Muscle layer of colon (tissue), 2 donors: ENCODE data around the gene DTNB.
A peak's percentile ranks its signal among the peaks of the same experiment; 100 is the strongest.

ENCODE experiments used
- H3K27ac ChIP-seq: one replicate; pipeline ENCODE4 v1.7.0; 2013; ENCODE audit warnings: low read depth, mild to moderate bottlenecking, low read length, moderate library complexity
- H3K27me3 ChIP-seq, 2 donors: one replicate each; pipeline ENCODE4 v1.7.0; 2013; ENCODE audit warnings: low read length in 2 of 2, mild to moderate bottlenecking in 2 of 2; ENCODE audit not compliant: insufficient read depth in 2 of 2, control insufficient read depth in 1 of 2
- H3K36me3 ChIP-seq: one replicate; pipeline ENCODE4 v1.7.0; 2013; ENCODE audit warnings: mild to moderate bottlenecking, low read length; ENCODE audit not compliant: insufficient read depth
- H3K4me1 ChIP-seq: one replicate; pipeline ENCODE4 v1.7.0; 2013; ENCODE audit warnings: mild to moderate bottlenecking, low read length; ENCODE audit not compliant: insufficient read depth
- H3K4me3 ChIP-seq, 2 donors: one replicate each; pipeline ENCODE4 v1.7.0; 2013; ENCODE audit warnings: low read length in 2 of 2, low read depth in 1 of 2, mild to moderate bottlenecking in 1 of 2, moderate library complexity in 1 of 2
- H3K9ac ChIP-seq: one replicate; pipeline ENCODE4 v1.7.0; 2013; ENCODE audit warnings: low read length
- H3K9me3 ChIP-seq: one replicate; pipeline ENCODE4 v1.7.0; 2013; ENCODE audit warnings: mild to moderate bottlenecking, low read length
- donor health status: abdominal sarcoma.
- donor health status: Adenocarcinoma of cecum.

The DTNB gene

DNA sequence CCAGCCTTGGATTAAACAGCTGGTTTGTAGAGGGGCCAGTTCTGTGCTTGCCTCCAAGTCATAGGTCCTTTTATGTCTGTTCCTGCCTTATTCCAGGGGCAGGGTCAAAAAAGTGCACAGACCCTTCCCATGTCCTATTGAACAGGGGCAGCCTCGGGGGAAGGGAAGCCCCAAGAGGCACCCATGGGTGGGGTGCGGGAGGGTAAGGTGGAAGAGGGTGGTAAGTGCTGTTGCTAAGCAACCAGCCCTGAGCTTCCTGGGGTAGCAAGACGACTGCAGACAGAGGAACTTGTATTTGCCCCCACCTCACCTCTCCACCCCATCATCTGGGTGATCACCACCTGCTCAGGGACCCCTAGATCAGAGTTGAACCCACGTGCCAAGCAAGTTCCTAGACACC lies 339.4 kb downstream of the DTNB start:
- Histone ChIP-seq H3K9ac (no peak overlapping the region), H3K4me3 (no peak overlapping the region), H3K9me3 (no peaks in the 10 kb centered on the region), H3K4me1 (peaks cover 75% of the 10 kb centered on the region), H3K36me3 (no peaks in the 10 kb centered on the region), H3K27me3 (no peaks in the 10 kb centered on the region), H3K27ac (no peak overlapping the region)

DNA sequence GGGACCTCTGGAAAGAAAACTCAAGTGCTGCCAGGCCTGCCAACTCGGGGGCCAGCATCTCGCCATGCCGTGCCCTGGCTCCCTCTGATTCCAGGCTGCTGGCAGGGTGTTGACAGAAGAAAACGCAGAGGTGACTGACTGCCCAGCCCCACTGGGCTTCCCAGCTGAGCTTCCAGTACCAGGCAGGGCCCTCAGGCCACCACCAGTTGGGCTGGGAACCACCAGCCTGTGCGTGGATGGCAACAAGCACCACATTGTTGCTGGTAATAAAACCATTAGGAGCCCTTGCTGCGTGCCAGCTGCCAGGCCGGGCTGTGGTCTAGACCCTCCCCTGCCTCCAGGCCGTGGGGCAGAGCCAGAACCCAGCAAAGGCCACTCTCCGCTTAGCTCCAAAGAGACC lies 340.8 kb downstream of the DTNB start:
- Histone ChIP-seq H3K27ac (peak overlapping the region; percentile 10), H3K4me1 (peaks cover 75% of the 10 kb centered on the region)

DNA sequence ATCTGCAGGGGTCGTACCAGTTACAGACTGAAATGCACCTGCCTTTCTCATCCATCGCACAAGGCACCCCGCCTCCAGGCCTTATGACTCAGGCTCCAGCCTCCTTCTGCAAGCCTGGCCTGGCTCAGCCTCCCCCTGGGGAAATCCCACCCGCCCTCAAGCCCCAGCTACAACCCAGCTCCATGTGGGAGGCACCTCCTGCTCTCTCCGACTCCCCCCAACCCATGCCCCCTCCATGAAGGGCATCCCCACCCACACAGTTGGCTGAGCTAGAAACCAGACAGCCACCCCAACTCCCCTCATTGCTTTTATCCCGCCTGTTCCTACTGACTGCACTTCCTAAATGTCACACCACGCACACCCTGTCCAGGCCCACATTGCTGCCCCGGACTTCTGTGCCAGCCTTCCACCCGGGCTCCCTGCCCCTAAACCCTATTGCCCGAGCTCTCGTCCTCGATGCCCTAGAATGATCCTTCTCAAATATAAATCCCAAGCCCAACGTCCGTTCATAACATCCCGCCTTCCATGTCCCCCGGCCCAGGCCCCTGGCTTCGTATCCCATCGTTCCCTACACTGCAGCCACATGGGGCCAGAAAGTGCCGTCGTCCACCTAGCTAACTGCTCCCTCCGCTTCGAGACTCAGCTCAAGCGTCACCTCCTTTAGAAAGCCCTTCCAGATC lies 341.6 kb downstream of the DTNB start:
- peaks cover under 1% of the 10 kb centered on the region for H3K36me3 ChIP-seq
- peaks cover 71% of the 10 kb centered on the region for H3K4me1 ChIP-seq
- no peak overlapping the region for H3K9ac ChIP-seq
- no peak overlapping the region for H3K27ac ChIP-seq
- H3K27me3 ChIP-seq: no peaks in the 10 kb centered on the region
- no peak overlapping the region for H3K4me3 ChIP-seq
- no peaks in the 10 kb centered on the region for H3K9me3 ChIP-seq

More for the DNA sequence above, 340.8 kb downstream of the DTNB start:
- H3K9me3 ChIP-seq: no peaks in the 10 kb centered on the region
- H3K27me3 ChIP-seq: no peaks in the 10 kb centered on the region
- no peak overlapping the region for H3K9ac ChIP-seq
- H3K4me3 ChIP-seq: no peak overlapping the region
- no peaks in the 10 kb centered on the region for H3K36me3 ChIP-seq

DNA sequence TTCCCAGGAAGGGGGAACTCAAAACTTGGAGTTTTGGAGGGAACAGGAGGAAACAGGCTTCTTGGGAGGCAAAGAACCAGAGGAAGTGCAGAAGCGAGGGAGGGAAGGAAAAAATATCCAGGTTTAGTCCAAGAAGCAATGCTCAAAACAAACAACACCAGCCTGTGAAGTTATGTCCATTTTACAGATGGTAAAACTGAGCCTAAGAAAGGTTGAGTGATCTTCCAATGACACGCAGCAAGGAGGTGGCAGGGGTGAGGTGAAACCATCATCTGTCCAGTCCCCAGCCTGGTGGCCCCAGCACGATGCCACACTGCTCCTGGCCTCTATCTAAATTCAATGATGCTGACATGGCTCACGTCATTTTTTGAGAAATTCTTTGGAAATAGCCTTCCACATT lies 342.4 kb downstream of the DTNB start:
- Histone ChIP-seq H3K27me3 (no peaks in the 10 kb centered on the region), H3K36me3 (peaks cover 6% of the 10 kb centered on the region), H3K4me3 (no peak overlapping the region), H3K27ac (no peak overlapping the region), H3K4me1 (peaks cover 62% of the 10 kb centered on the region), H3K9ac (no peak overlapping the region), H3K9me3 (no peaks in the 10 kb centered on the region)

DNA sequence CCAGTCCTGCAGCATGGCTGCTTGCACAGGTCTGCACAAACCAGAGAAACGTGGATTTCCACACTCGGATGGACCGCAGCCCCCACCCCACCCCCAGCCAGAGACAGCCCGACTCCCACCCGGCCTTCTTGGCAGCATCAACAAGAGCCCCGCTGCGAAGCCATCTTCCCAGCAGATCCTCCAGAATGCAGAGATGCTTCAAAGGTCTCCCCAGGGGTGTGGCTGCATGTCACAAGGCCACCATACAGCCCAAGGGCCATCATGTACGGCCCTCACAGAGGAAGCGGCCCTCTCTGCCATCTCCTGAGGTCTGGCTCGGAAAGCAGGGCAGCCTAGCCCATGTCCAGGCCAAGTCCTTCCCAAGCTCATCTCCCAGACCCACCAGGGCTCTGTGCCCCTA lies 343.1 kb downstream of the DTNB start:
- Histone ChIP-seq H3K4me3 (no peak overlapping the region), H3K9me3 (no peaks in the 10 kb centered on the region), H3K27me3 (no peaks in the 10 kb centered on the region), H3K4me1 (peaks cover 64% of the 10 kb centered on the region), H3K27ac (no peak overlapping the region), H3K9ac (no peak overlapping the region), H3K36me3 (peaks cover 6% of the 10 kb centered on the region)

DNA sequence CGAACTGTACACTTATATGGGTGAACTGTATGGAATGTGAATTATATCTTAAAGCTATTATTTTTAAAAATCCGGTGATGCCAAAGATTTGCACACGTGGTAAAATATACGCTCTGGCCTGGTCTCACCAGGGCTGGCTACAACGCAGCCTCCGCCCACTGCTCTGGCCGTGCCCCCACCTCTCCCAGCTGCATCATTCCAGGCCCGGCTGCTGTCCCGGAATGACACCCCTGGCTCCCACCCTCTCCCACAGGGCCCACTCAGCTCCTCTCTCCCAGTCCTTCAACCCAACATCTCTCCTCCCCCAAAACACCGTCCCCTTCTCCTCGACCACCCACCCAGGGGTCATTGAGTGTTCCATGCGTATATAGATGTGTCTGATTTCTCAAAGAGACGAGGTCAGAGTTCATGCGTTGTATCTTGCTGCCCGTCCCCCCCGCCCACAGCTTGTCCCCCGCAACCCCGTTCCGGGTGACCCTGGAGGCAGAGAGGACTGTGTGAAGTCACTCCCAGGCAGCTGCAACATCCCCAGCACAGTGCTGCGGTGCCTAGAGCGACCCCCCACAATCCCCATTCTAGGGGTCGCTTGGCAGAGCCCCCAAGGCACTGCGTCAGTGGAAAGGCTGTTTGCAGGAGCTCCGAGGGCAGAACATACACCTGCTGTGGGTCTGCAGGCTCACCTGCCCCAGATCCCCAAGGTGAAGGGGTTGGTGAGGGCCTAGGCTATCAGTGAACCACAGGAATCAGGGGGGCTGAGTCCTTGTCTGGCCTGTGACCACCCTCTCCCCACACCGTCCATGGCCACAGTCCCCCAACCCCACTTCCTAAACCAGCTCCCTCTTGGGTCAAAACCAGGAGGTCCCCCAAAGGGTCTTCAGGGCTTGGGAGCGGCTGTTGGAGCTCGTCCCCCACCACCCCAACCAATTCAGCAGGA lies 345.0 kb downstream of the DTNB start:
- Histone ChIP-seq H3K9me3 (no peaks in the 10 kb centered on the region), H3K27me3 (no peaks in the 10 kb centered on the region), H3K4me1 (peaks cover 75% of the 10 kb centered on the region), H3K36me3 (peaks cover 6% of the 10 kb centered on the region), H3K4me3 (no peak overlapping the region), H3K27ac (no peak overlapping the region), H3K9ac (no peak overlapping the region)
